Activated B cell treated with CpG ODN at 0.5 μM for 24 hours (primary cell): ENCODE data around the gene FOXC1. TPM values are rescaled to one million over a fixed set of nuclear protein-coding genes. Genes with fewer than 3 reads are reported as not detected.

ENCODE experiments used
- ATAC-seq: fragments of 200-7000 bp; cut with Tn5 transposase; one replicate; pipeline ENCODE4 v1.10.0; 2021; ENCODE audit warnings: low read depth, mild to moderate bottlenecking, moderate library complexity
- CTCF ChIA-PET: fragments of 350-600 bp; sonication (Branson Sonifier 250); formaldehyde crosslinking; loops from one replicate; lab custom pipeline; 2021; ENCODE audit warnings: antibody characterized with exemption; lab: Charles Lee
- POLR2A ChIA-PET: fragments of 350-600 bp; sonication (Branson Sonifier 250); formaldehyde crosslinking; loops from one replicate; lab custom pipeline; 2021; ENCODE audit warnings: antibody characterized with exemption; lab: Charles Lee
- DNase-seq: peaks from one replicate; pipeline ENCODE4 v3.0.0; 2022
- H3K27ac Mint-ChIP-seq: one replicate; pipeline ENCODE4 v1.8.0; 2020; ENCODE audit warnings: mixed read lengths
- H3K27me3 Mint-ChIP-seq: one replicate; pipeline ENCODE4 v1.8.0; 2021; ENCODE audit warnings: mixed read lengths
- H3K36me3 Mint-ChIP-seq: one replicate; pipeline ENCODE4 v1.8.0; 2021; ENCODE audit warnings: low read depth, mixed read lengths
- H3K4me1 Mint-ChIP-seq: one replicate; pipeline ENCODE4 v1.8.0; 2021; ENCODE audit warnings: mixed read lengths
- H3K4me3 Mint-ChIP-seq: one replicate; pipeline ENCODE4 v1.8.0; 2020; ENCODE audit warnings: mild to moderate bottlenecking, mixed read lengths
- H3K9me3 Mint-ChIP-seq: one replicate; pipeline ENCODE4 v1.8.0; 2020; ENCODE audit warnings: mixed read lengths
- CTCF ChIP-seq: fragments of 200-600 bp; IDR thresholded peaks from one replicate; pipeline ENCODE4 v1.8.0; 2022; ENCODE audit warnings: antibody characterized with exemption, mild to moderate bottlenecking
- intact Hi-C: fragments of 100-400 bp; cut with micrococcal nuclease; formaldehyde crosslinking; loops from one replicate; pipeline ENCODE4 v1.15.1; 2024
- total RNA-seq: library from RNA; stranded (reverse); gene quantifications from 2 replicates; pipeline ENCODE4 v1.2.3, GENCODE V29; 2022

FOXC1 gene
- total RNA-seq, 1 donor from 2014 or later: 1.00 TPM

GRCh38 chr6:1598433-1598832, 11.3 kb upstream of the FOXC1 start:
- ChIA-PET CTCF (interaction anchor here (0.9 to 6.0 kb wide), 5 partner anchors 506 to 1152 kb away, joined by 3 to 91 read pairs (median 18); partner anchors contain the start of gene MYLK4), POLR2A (no interaction called here)
- Mint-ChIP-seq H3K27me3 (peaks cover 60% of the 10 kb centered on the region), H3K36me3 (no peaks in the 10 kb centered on the region), H3K9me3 (no peaks in the 10 kb centered on the region), H3K4me1 (peaks cover 4% of the 10 kb centered on the region), H3K27ac (no peak overlapping the region), H3K4me3 (no peak overlapping the region)
- TF ChIP-seq CTCF: no peak
- intact Hi-C loops: no loop called here
- ATAC-seq: no peak
- no peak for DNase-seq

- H3K27ac Mint-ChIP-seq: no peak overlapping the region
- H3K4me1 Mint-ChIP-seq: peaks cover 4% of the 10 kb centered on the region
- no peak for DNase-seq
- intact Hi-C loops: no loop called here
- ChIA-PET CTCF (interaction anchor here (0.9 to 6.0 kb wide), 5 partner anchors 505 to 1034 kb away, joined by 3 to 91 read pairs (median 18); no protein-coding TSS in a partner anchor), POLR2A (no interaction called here)
- peaks cover 65% of the 10 kb centered on the region for H3K27me3 Mint-ChIP-seq
- H3K36me3 Mint-ChIP-seq: no peaks in the 10 kb centered on the region
- H3K4me3 Mint-ChIP-seq: no peak overlapping the region
- no peak for ATAC-seq
- no peaks in the 10 kb centered on the region for H3K9me3 Mint-ChIP-seq
- TF ChIP-seq CTCF: no peak
These were observed 10.8 kb upstream of the FOXC1 start for GRCh38 chr6:1598886-1599285.

GRCh38 chr6:1599469-1599868, 10.2 kb upstream of the FOXC1 start:
- no peak overlapping the region for H3K4me3 Mint-ChIP-seq
- H3K9me3 Mint-ChIP-seq: no peaks in the 10 kb centered on the region
- ChIA-PET POLR2A (no interaction called here), CTCF (interaction anchor here (1.6 to 6.0 kb wide), 3 partner anchors 505 to 1034 kb away, joined by 6 to 91 read pairs (median 6); no protein-coding TSS in a partner anchor)
- peaks cover 65% of the 10 kb centered on the region for H3K27me3 Mint-ChIP-seq
- TF ChIP-seq CTCF: no peak
- DNase-seq: no peak
- intact Hi-C loops: no loop called here
- ATAC-seq: no peak
- peaks cover 4% of the 10 kb centered on the region for H3K4me1 Mint-ChIP-seq
- no peak overlapping the region for H3K27ac Mint-ChIP-seq
- no peaks in the 10 kb centered on the region for H3K36me3 Mint-ChIP-seq

- ChIA-PET CTCF (interaction anchor here (0.9 to 6.0 kb wide), 4 partner anchors 504 to 1033 kb away, joined by 3 to 91 read pairs (median 6); no protein-coding TSS in a partner anchor), POLR2A (no interaction called here)
- ATAC-seq (no peak), DNase-seq (no peak)
- Mint-ChIP-seq H3K4me3 (no peak overlapping the region), H3K27me3 (peaks cover 62% of the 10 kb centered on the region), H3K27ac (no peak overlapping the region), H3K9me3 (no peaks in the 10 kb centered on the region), H3K36me3 (no peaks in the 10 kb centered on the region), H3K4me1 (peaks cover 4% of the 10 kb centered on the region)
- no peak for TF ChIP-seq CTCF
- intact Hi-C loops: no loop called here
These were observed 9.5 kb upstream of the FOXC1 start for GRCh38 chr6:1600063-1600763.

GRCh38 chr6:1600764-1601157, 9.0 kb upstream of the FOXC1 start:
- DNase-seq: no peak
- ATAC-seq: no peak
- POLR2A ChIA-PET: no interaction called here
- no peak for TF ChIP-seq CTCF
- Mint-ChIP-seq H3K9me3 (no peaks in the 10 kb centered on the region), H3K27ac (no peak overlapping the region), H3K27me3 (peaks cover 66% of the 10 kb centered on the region), H3K36me3 (no peaks in the 10 kb centered on the region), H3K4me3 (no peak overlapping the region), H3K4me1 (peaks cover 9% of the 10 kb centered on the region)
- CTCF ChIA-PET: interaction anchor here (0.9 to 1.9 kb wide), 3 partner anchors 503 to 753 kb away, joined by 3 to 6 read pairs (median 6); no protein-coding TSS in a partner anchor
- intact Hi-C loops: no loop called here
